HG03066 (cell line): ENCODE measurements around the gene ZBED4.
A peak's percentile ranks its signal among the peaks of the same experiment; 100 is the strongest.
"Not testable (repeated sequence)": the region's sequence is repeated elsewhere in the genome, so short reads cannot be mapped to it uniquely, and the experiment has no call there.

Source experiments
- ATAC-seq: cut with Tn5 transposase; IDR thresholded peaks from one replicate; pipeline ENCODE4 v1.9.1; 2021; ENCODE audit warnings: low read depth; ENCODE audit not compliant: unreplicated experiment

ZBED4 gene

GRCh38 chr22:49852898-49853894 lies at the start of gene ZBED4:
Gene ZBED4, plus strand, starts transcription at chr22:49853844. Its CDS starts 29,819 bp downstream, at chr22:49883663.
- ATAC-seq: peak; percentile 69

- no peak for ATAC-seq
These were observed 46.5 kb upstream of the ZBED4 start for GRCh38 chr22:49807129-49807528.

- ATAC-seq: no peak
These were observed 45.6 kb upstream of the ZBED4 start for GRCh38 chr22:49807780-49808708.

- no peak for ATAC-seq
These were observed 43.2 kb upstream of the ZBED4 start for GRCh38 chr22:49810363-49811019.

- no peak for ATAC-seq
These were observed 42.4 kb upstream of the ZBED4 start for GRCh38 chr22:49811020-49811791.

- ATAC-seq: no peak
These were observed 40.8 kb upstream of the ZBED4 start for GRCh38 chr22:49812838-49813237.

- no peak for ATAC-seq
These were observed 39.4 kb upstream of the ZBED4 start for GRCh38 chr22:49814164-49814686.

GRCh38 chr22:49814856-49815255 lies 38.8 kb upstream of the ZBED4 start:
- no peak for ATAC-seq

GRCh38 chr22:49815641-49816091 lies 38.0 kb upstream of the ZBED4 start:
- ATAC-seq: no peak

- no peak for ATAC-seq
These were observed 36.3 kb upstream of the ZBED4 start for GRCh38 chr22:49817359-49817758.

- ATAC-seq: no peak
These were observed 32.7 kb upstream of the ZBED4 start for GRCh38 chr22:49820984-49821383.

GRCh38 chr22:49821741-49822140 lies 31.9 kb upstream of the ZBED4 start:
- not testable (repeated sequence) for ATAC-seq

GRCh38 chr22:49823289-49824045 lies 30.2 kb upstream of the ZBED4 start:
- ATAC-seq: no peak

GRCh38 chr22:49824185-49824925 lies 29.3 kb upstream of the ZBED4 start:
- no peak for ATAC-seq

GRCh38 chr22:49824936-49825335 lies 28.7 kb upstream of the ZBED4 start:
- ATAC-seq: no peak

- no peak for ATAC-seq
These were observed 28.2 kb upstream of the ZBED4 start for GRCh38 chr22:49825436-49825835.

GRCh38 chr22:49825944-49826602 lies 27.6 kb upstream of the ZBED4 start:
- ATAC-seq: no peak
